GM15510 (cell line): Measurements from ENCODE around the gene RPL29.
A peak's percentile ranks its signal among the peaks of the same experiment; 100 is the strongest.

Experiments used
- POLR2A ChIP-seq: IDR thresholded peaks from 3 replicates; pipeline ENCODE4 v1.6.1; 2011; ENCODE audit warnings: borderline replicate concordance; ENCODE audit not compliant: insufficient read length; ENCODE audit errors: extremely low read depth

Gene RPL29

DNA sequence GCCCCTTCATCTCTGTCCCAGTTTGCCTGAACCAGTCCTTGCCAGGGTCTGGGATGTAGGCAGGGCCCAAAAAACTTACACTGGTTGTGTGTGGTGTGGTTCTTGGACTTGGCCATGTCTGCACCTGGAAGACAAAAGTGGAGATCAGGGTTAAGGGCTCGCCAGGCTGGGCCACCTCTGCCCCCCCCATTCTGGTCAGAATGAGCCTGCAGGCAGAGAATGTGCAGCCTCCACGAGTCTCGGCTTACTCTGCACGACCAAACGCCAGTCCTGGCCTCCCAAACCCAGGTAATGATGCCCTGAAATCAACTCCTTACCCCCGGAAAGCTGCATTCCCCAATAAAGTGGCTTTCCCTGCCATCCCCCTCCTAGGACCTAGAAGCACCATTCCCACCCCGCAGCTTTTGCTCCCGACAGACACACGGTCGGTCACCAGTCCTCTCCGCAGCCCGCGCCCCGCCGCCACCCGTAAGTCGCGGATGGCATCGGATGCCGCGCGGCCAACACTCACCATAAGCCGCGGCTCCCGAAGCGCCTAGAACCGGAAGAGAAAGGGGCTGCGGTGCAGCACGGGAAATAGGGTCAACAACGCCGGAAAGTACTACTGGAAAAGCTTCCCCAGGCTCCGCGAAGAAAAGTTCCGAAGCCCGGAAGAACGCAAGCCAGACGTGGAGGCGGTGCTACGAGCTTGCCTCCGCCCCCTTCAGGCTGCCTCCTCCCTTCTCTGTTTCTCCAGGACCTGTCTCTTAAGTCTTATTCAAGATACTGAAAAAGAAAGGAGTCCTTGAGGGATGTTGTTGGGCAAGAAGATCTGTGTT is at the start of gene RPL29:
Gene RPL29 (minus strand): TSS at position 550 of the 818 bp plus-strand sequence. CDS start 434 bp downstream, at position 116.
- TF ChIP-seq POLR2A = peak; percentile 97

DNA sequence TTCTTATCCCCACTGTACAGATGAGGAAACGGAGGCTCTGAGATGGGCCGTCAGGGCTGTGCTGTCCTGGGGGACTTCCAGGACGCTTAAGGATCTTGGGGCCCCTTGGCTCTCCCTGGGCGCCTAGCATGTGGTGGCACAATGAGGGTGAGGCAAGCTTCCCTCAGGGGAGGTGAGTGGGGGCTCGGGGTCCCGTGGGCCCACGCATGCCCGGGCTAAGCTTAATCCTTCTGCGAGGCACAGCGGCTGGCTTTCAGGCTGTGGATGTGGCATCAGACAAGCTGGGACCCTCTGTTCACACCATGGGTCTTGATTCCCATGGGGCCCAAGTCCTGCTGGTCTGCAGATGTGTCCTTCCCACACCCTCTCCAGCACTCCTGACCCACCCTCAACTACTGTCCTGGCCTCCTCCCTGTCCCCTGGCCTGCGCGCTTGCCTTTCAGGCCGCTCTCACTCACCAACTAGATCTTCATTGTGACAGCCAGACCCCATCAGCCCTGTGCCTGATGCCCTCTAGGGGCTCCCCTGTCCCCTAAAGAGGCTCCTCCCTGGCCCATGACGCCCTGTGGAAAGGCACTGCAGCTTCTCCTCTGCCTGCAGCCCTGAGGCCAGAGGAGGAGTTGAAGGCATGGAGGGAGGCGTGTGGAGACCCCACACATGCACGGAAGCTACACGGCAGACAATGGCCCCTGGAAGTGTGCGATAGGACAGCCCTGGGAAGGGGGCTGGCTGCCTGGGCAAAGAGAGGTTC is 49.3 kb upstream of the RPL29 start:
- no peak for TF ChIP-seq POLR2A

DNA sequence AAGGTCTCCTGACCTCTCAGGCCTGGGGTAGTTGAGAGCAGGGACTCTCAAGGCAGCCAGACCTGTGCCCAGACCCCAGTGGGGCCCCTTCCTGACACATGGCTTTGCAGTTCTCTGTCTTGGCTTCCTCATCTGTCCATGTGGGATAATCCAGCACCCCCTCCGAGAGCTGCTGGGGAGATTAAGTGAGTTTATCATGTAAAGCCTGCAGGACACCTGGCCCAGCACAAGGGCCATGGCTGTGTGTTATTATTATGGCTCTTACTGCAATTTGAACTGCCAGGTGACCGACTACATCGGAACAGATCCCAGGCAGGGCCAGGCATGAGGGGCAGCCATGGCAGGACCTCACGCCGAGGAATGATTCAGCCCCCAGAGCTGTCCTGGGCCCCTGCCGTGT is 48.1 kb upstream of the RPL29 start:
- TF ChIP-seq POLR2A = no peak

DNA sequence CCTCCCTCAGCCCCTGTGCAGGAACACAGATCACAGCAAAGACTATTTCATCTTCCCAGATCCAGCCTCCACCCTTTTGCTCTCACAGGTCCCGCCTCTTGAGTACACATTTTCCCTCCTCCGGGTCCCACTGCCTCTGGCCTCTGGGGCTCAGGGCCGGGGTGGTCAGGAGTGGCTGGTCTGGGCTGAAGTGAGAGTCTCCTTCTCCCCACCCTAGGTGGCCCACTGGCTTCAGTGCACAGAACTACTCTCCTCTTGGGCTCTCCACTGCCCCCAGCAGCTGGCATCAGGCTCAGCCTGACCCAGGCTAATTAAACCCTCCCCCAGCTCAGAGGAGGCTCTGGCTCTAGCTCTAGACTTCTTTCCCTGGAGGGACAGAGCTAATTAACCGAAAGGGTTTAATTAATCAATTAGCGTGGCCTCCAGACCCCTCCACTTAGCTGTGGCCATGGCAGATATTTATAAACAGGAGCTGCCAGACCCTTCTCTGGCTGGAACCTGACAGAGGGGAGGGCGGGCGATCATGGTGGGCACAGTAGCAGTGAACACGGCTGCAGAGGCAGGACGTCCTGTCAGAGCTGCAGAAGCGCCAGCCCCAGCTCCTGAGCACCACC is 45.5 kb upstream of the RPL29 start:
- TF ChIP-seq POLR2A = no peak

DNA sequence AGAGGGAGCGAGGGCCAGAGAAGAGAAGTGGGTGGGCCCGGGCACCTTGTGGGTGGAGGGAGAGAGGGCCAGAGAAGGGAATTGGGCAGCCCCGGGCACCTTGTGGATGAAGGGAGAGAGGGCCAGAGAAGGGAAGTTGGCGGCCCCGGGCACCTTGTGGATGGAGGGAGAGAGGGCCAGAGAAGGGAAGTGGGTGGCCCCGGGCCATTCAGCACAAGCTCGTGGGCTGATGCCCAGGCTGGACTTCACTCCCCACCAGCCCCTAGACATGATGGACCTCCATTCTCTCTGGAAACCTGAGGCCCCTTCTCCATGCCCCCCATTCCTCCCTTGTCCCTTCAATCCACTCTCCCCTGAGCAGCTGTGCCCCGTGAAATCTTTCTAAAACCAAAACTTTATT is 44.9 kb upstream of the RPL29 start:
- no peak for TF ChIP-seq POLR2A

DNA sequence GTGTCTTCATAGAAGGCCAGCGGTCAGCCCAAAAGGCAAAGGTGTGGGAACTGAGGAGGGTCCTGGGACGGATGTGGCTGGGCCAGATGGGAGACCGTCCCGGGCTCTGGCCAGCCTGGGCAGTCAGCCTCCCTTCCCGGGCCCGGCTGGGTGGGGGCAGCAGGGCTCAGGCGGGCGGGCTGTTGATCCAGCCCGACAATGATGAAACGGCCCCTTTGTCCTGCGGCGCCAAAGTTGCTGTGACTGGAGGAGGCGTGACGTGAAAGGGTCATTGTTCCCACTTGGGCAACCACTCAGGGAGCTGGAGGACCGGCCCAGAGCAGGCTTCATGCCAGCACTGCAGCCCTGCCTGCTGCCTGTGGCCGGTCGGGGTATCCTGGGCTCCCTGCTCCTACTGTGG is 44.2 kb upstream of the RPL29 start:
- no peak for TF ChIP-seq POLR2A

DNA sequence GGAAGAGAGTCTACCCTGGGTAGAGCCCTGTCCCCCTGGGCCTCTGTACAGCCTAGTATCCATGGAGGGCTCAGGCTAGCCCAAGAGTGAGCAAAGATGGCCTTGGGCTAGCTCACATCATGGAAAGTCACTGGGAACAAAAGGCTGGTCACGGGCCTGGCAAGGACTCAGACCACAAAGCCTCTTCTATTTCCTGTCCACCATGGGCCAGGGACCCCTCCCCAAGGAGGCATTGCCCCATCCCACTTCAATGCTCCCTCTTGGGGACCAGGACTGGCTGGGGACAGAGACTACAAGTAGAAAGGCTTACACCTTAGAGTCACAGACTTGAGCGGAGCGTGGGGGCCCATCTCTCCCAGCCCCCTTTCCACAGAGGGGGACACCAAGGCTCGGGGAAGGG is 43.7 kb upstream of the RPL29 start:
- no peak for TF ChIP-seq POLR2A

DNA sequence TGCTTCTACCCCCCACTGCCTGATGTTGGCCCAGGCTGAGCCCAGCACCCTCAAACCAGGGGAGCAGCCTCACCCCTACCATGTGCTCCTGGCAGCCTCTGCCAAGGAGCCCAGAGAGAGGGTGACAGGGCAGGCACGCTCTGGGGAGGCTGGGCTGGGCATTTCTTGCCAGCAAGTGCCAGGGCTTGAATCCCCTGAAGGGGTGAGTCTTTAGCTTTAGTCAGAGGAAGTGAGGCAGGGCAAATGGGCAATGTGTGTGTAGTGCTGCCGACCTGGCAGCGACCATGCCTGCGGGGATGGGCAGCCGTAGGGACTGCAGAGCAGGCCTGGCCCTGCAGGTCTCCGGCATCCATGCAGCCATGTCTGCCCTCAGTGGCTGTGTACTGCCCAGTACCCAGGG is 42.5 kb upstream of the RPL29 start:
- no peak for TF ChIP-seq POLR2A

DNA sequence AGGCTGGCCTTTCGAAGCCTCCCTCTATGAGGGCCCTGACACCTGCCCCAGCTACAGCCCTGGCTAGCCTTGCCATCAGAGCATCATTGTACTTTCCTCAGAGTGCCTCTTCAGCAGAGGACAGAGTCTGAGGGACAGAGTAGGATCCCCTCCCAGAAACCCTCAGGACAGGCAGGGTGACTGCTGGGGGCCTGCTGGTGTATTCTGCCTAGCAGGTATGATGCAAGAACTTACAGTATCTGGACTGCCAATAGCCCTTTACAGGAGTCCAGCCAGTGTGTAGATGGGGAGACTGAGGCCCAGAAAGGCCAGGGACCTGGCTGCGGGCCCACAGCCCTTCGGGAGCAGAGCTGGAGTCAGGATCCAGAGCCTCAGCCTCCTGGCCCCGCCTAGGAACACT is 41.6 kb upstream of the RPL29 start:
- TF ChIP-seq POLR2A = no peak

DNA sequence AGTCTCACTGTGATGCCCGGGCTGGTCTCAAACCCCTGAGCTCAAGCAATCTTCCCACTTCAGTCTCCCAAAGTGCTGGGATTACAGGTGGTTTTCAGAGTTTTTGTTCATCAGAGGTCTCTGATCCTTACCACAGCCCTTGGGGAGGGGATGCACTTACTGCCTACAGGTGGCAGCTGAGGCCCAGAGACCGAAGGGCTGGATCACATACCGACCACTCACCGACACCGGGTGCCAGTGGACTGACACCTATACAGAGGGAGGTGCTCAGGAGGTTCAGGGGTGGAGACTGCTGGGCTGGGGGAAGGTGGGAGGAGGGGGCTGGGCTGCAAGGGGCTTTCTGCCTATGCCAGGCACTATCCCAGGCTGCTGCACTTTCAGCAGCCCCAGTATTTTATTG is 41.1 kb upstream of the RPL29 start:
- TF ChIP-seq POLR2A = no peak

DNA sequence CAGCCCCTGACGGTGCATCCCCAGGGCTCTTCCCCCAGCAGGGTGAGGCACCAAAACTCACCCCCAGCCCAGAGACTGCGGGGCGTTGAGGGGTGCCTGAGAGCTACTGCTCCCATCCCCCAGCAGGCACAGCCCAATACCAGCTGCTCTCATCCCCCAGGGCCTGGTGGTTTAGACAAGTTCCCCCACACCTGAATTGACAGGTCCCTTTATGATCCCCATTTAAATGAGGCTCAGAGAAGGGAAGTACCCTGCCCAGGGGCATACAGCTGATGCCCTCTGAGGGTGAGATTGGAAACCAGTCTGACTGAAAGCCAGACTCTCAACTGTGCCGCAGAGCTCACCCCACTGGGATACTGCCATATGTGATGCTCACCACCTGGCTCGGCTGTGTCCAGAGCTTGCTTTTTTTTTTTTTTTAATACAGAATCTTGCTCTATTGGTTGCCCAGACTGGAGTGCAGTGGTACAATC is 40.6 kb upstream of the RPL29 start:
- TF ChIP-seq POLR2A = no peak

DNA sequence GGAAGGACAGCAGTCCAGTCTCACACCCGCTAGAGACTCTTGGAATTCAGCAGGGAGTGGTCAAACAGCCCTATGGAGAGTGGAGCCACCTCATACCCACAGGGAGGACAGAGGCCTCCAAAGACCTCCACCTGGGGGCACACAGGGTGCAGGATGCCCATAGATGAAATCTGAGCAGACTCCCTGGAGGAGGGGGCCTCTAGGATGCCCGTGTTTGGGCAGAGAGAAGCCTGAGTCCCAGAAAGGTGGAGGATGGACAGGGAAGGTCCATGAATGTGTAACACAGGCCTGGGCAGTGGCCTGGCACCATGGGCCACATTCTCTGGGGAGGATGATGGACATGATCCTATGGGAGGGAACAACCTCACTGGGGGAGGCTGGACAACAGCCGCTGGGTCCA is 39.0 kb upstream of the RPL29 start:
- no peak for TF ChIP-seq POLR2A

DNA sequence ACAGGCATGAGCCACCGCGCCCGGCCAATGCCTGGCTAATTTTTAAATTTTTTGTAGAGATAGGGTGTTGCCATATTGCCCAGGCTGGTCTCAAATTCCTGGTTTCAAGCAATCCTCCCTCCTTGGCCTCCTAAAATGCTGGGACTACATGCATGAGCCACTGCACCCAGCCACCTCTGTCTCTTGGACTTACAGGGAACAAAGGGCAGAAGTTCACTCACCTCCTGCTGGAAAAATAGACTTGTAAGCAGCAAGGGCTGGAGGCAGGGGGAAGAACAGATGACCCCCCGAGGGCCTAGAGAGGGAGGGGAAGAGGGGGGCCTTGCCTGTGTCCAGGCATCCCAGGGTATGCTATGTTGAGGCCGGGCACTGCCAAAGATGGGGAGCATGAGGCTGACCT is 38.5 kb upstream of the RPL29 start:
- TF ChIP-seq POLR2A = no peak

DNA sequence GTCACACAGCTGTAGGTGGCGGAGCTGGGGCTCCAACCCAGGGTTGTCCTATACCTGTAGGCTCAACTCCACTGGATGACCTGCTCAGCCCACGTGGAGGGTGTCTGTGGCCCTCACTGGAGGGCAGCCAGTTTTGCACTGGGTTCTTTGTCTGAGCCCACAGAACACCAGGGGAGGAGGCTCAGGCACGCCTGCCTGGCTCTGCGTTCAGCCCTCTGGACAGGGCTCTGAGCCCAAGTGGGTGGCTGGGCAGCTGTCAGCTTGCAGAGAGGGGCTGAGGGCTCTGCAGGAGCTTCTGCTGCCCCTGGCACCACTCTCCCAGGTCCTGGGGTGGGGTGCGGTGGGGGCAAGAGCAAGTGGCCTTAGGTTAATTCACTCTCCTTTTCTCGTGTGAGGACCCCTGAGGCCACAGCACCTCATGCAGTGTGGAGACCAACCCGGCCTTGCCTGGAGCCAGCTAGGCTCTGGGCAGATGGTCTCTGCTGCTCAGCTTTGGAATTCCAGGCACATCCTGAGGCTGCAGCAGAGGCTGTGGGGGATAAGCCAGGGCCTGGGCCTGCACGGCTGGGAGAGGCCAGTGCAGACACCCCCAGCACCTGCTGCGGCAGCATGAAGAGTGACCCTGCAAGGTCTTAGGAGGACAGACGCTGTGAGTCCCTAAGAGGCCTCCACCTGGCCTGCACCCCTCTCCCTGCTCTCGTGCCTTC is 37.2 kb upstream of the RPL29 start:
- TF ChIP-seq POLR2A = no peak

DNA sequence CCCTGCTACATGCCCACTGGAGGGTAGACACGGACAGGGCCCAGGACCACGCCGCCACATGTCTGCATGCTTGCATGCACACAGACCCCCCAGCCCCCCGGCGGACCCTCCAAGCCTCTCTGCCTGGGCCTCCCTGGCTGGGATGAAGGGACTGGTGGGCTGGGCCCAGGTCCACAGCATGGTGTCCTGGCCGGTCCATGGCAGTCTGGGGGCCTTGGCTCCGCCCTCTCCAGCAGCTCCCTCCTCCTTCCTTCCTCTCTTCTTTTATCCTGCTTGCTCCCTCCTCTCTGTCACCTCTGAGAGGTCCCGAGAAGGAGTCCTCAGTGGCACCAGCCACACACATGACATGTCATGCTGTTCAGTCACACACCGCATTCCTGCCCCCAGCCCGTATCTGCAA is 36.2 kb upstream of the RPL29 start:
- TF ChIP-seq POLR2A = no peak

DNA sequence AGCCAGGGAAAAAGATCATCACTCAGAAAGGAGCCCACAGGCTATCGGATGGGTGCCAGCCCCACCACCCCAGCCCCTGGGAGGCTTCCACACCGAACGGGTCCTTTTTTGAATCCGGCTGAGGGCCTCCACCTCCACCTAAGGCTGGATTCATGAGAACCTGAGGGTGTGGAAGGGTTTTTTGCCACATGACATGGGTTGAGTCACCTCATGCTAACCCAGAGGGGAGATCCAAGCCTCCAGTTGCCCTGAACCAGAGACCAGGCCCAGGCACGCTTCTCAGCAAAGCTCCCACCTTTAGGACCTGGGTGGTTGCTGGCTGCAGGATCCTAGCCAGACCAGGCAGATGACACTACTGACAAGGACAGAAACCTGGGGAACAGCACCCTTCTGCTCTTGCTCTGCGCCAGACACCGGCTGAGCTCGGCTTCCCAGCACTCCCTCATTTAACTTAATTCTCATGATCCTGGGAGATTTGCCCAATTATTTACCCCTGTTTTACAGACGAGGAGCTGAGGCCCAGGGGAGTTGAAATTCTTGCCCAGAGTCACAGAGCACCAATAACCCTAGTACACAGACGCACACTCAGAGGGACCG is 35.1 kb upstream of the RPL29 start:
- no peak for TF ChIP-seq POLR2A

DNA sequence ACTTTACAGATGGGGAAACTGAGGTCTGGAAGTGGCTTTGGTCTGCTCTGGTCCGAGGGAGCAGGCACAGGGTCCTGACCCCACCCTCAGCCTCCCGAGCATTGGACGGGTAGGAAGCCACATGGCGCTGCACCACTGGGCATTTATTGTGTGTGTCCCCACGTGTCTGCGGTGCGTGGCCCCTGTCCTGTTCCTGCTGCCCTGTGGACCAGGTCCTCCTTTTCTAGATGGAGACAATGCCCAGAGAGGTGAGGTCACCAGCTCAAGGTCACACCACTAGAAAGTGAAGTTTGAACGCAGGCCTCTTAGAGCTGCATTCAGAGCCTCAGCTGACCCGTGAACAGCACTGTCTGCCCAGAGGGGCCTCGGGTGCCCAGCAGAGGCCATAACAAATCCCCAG is 33.8 kb upstream of the RPL29 start:
- no peak for TF ChIP-seq POLR2A
